Astrocyte (in vitro differentiated cells and primary cell): ENCODE data around the gene SAMD14. TPM values are rescaled to one million over a fixed set of nuclear protein-coding genes. Genes with fewer than 3 reads are reported as not detected.
A peak's percentile ranks its signal among the peaks of the same experiment; 100 is the strongest.
"Not testable (repeated sequence)": the region's sequence is repeated elsewhere in the genome, so short reads cannot be mapped to it uniquely, and the experiment has no call there.

Experiments
- DNase-seq: peaks from one replicate; pipeline ENCODE4 v3.0.0-alpha.2; 2010; ENCODE audit warnings: low read depth
- FAIRE-seq: peaks from 2 replicates; lab custom pipeline; 2011; peaks lifted over from hg19 to GRCh38; lab: Jason Lieb, UNC
- H2AFZ ChIP-seq: 2 replicates; pipeline ENCODE4 v1.6.0; 2012; ENCODE audit warnings: low read depth, low read length, inconsistent platforms
- H3K27ac ChIP-seq: 2 replicates; pipeline ENCODE4 v1.5.1; 2011; ENCODE audit warnings: low read depth, low read length, inconsistent platforms
- H3K27me3 ChIP-seq: 2 replicates; pipeline ENCODE4 v1.6.0; 2011; ENCODE audit warnings: low read length, inconsistent platforms; ENCODE audit not compliant: insufficient read depth
- H3K36me3 ChIP-seq: 2 replicates; pipeline ENCODE4 v1.5.1; 2011; ENCODE audit warnings: low read length, inconsistent platforms; ENCODE audit not compliant: insufficient read depth
- H3K4me1 ChIP-seq: 2 replicates; pipeline ENCODE4 v1.5.1; 2011; ENCODE audit warnings: low read length, inconsistent platforms; ENCODE audit not compliant: insufficient read depth
- H3K4me2 ChIP-seq: 2 replicates; pipeline ENCODE4 v1.6.0; 2012; ENCODE audit warnings: low read length, inconsistent platforms
- H3K4me3 ChIP-seq: 2 replicates; pipeline ENCODE4 v1.5.1; 2011; ENCODE audit warnings: low read depth, mild to moderate bottlenecking, low read length, inconsistent platforms; ENCODE audit not compliant: insufficient read depth
- H3K79me2 ChIP-seq: 2 replicates; pipeline ENCODE4 v1.6.0; 2012; ENCODE audit warnings: mild to moderate bottlenecking, low read length, inconsistent platforms; ENCODE audit not compliant: insufficient read depth
- H3K9ac ChIP-seq: 2 replicates; pipeline ENCODE4 v1.6.0; 2012; ENCODE audit warnings: mild to moderate bottlenecking, low read length, inconsistent platforms
- H3K9me3 ChIP-seq: 2 replicates; pipeline ENCODE4 v1.5.1; 2012; ENCODE audit warnings: low read depth, mild to moderate bottlenecking, low read length, inconsistent platforms; ENCODE audit not compliant: insufficient read depth
- H4K20me1 ChIP-seq: 2 replicates; pipeline ENCODE4 v1.6.0; 2012; ENCODE audit warnings: low read length, inconsistent platforms; ENCODE audit not compliant: insufficient read depth
- H3K27ac Mint-ChIP-seq: one replicate; pipeline ENCODE4 v1.8.0; 2021; ENCODE audit warnings: mild to moderate bottlenecking, mixed read lengths; ENCODE audit not compliant: unreplicated experiment
- H3K27me3 Mint-ChIP-seq: one replicate; pipeline ENCODE4 v1.8.0; 2021; ENCODE audit warnings: low read depth, mixed read lengths; ENCODE audit not compliant: unreplicated experiment
- H3K36me3 Mint-ChIP-seq: one replicate; pipeline ENCODE4 v1.8.0; 2021; ENCODE audit warnings: low read depth, mixed read lengths; ENCODE audit not compliant: unreplicated experiment
- H3K4me1 Mint-ChIP-seq: one replicate; pipeline ENCODE4 v1.8.0; 2021; ENCODE audit warnings: low read depth, mixed read lengths; ENCODE audit not compliant: unreplicated experiment
- H3K4me3 Mint-ChIP-seq: one replicate; pipeline ENCODE4 v1.8.0; 2021; ENCODE audit warnings: mild to moderate bottlenecking, moderate library complexity, mixed read lengths; ENCODE audit not compliant: unreplicated experiment
- H3K9me3 Mint-ChIP-seq: one replicate; pipeline ENCODE4 v1.8.0; 2021; ENCODE audit warnings: mild to moderate bottlenecking, mixed read lengths; ENCODE audit not compliant: unreplicated experiment
- CTCF ChIP-seq: IDR thresholded peaks from 2 replicates; pipeline ENCODE4 v1.5.1; 2011; ENCODE audit warnings: low read depth, mild to moderate bottlenecking, inconsistent platforms, low read length, moderate library complexity; ENCODE audit not compliant: insufficient read depth
- EZH2 ChIP-seq: IDR thresholded peaks from 2 replicates; pipeline ENCODE4 v1.6.1; 2012; ENCODE audit warnings: mild to moderate bottlenecking, low read length, inconsistent platforms; ENCODE audit not compliant: insufficient read depth
- total RNA-seq: library from RNA; stranded (reverse); gene quantifications from 2 replicates; pipeline ENCODE4 v1.2.1, GENCODE V29; 2021

SAMD14 gene
- total RNA-seq, 1 donor from 2014 or later: 10.8 TPM

GRCh38 chr17:50062293-50063243, 67.4 kb downstream of the SAMD14 start:
- H3K4me3 ChIP-seq: no peak overlapping the region
- no peaks in the 10 kb centered on the region for H3K27me3 ChIP-seq
- peak overlapping the region; percentile 86 for H3K9ac ChIP-seq
- no peak overlapping the region for H2AFZ ChIP-seq
- Mint-ChIP-seq H3K36me3 (peaks cover 19% of the 10 kb centered on the region), H3K27me3 (no peaks in the 10 kb centered on the region), H3K9me3 (no peaks in the 10 kb centered on the region), H3K27ac (peak overlapping the region; percentile 18), H3K4me3 (peak overlapping the region; percentile 45), H3K4me1 (peaks cover 73% of the 10 kb centered on the region)
- TF ChIP-seq CTCF (no peak), EZH2 (no peak)
- no peaks in the 10 kb centered on the region for H3K9me3 ChIP-seq
- peaks cover 92% of the 10 kb centered on the region for H3K4me1 ChIP-seq
- DNase-seq: peak; percentile 79
- H3K36me3 ChIP-seq: peaks cover 12% of the 10 kb centered on the region
- H3K4me2 ChIP-seq: peak overlapping the region; percentile 97
- FAIRE-seq: peak; percentile 79
- H3K79me2 ChIP-seq: peaks cover 95% of the 10 kb centered on the region
- H4K20me1 ChIP-seq: peaks cover 30% of the 10 kb centered on the region
- peak overlapping the region; percentile 96 for H3K27ac ChIP-seq

- H3K4me3 ChIP-seq, H3K27ac Mint-ChIP-seq, H2AFZ ChIP-seq, H3K27me3 ChIP-seq, FAIRE-seq, H3K9me3 ChIP-seq, DNase-seq, H3K36me3 ChIP-seq, H3K9me3 Mint-ChIP-seq, H3K27me3 Mint-ChIP-seq: not testable (repeated sequence)
- peak overlapping the region; percentile 60 for H3K4me3 Mint-ChIP-seq
- Histone ChIP-seq H3K4me2 (peak overlapping the region; percentile 97), H3K4me1 (peaks cover 92% of the 10 kb centered on the region), H3K9ac (peak overlapping the region; percentile 86), H4K20me1 (peaks cover 37% of the 10 kb centered on the region), H3K27ac (peak overlapping the region; percentile 96), H3K79me2 (peaks cover 95% of the 10 kb centered on the region)
- peaks cover 65% of the 10 kb centered on the region for H3K4me1 Mint-ChIP-seq
- H3K36me3 Mint-ChIP-seq: peaks cover 17% of the 10 kb centered on the region
Measured at GRCh38 chr17:50061713-50062045, 68.3 kb downstream of the SAMD14 start.

- Histone ChIP-seq H3K4me3 (peak overlapping the region; percentile 11), H3K9me3 (no peaks in the 10 kb centered on the region), H4K20me1 (peaks cover 37% of the 10 kb centered on the region), H3K4me2 (peak overlapping the region; percentile 97), H2AFZ (no peak overlapping the region), H3K27me3 (no peaks in the 10 kb centered on the region), H3K27ac (peak overlapping the region; percentile 96), H3K4me1 (peaks cover 86% of the 10 kb centered on the region), H3K79me2 (peaks cover 95% of the 10 kb centered on the region), H3K36me3 (peaks cover 4% of the 10 kb centered on the region), H3K9ac (peak overlapping the region; percentile 86)
- peaks cover 15% of the 10 kb centered on the region for H3K36me3 Mint-ChIP-seq
- TF ChIP-seq EZH2: no peak
- no peak for TF ChIP-seq CTCF
- DNase-seq (peak; percentile 70), FAIRE-seq (no peak)
- H3K9me3 Mint-ChIP-seq: no peaks in the 10 kb centered on the region
- H3K4me1 Mint-ChIP-seq: peaks cover 62% of the 10 kb centered on the region
- peak overlapping the region; percentile 58 for H3K27ac Mint-ChIP-seq
- peak overlapping the region; percentile 60 for H3K4me3 Mint-ChIP-seq
- H3K27me3 Mint-ChIP-seq: no peaks in the 10 kb centered on the region
Measured at GRCh38 chr17:50060951-50061712, 68.8 kb downstream of the SAMD14 start.
